GM12801 (cell line): Measurements from ENCODE around the gene HPS1.

ENCODE experiments used
- CTCF ChIP-seq: IDR thresholded peaks from one replicate; pipeline ENCODE4 v1.5.1; 2011; ENCODE audit warnings: control low read depth; ENCODE audit not compliant: insufficient read length; ENCODE audit errors: extremely low read depth

The HPS1 gene

GRCh38 chr10:98391065-98391464 lies 55.7 kb downstream of the HPS1 start:
- no peak for TF ChIP-seq CTCF

DNA sequence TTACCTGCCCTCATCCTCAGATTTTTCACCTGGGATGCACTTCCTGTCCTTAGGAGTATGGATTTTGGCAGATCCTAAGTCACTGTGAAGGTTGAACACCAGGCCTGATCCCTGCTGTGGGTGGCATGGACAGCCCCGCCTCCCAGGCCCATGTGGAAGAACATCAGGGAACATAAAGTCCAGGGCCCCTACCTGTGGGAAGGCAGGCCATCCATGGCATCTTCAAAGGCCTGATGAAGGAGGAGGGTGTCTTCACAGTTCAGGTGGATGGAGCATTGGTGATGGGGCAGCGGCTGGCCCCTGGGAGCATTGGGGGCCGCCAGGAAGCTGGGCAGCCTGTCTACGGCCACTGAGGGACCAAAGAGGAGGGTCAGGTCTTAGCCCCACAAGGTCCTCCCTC lies 56.3 kb downstream of the HPS1 start:
- no peak for TF ChIP-seq CTCF

- TF ChIP-seq CTCF = no peak
Measured at GRCh38 chr10:98389398-98389797, 57.3 kb downstream of the HPS1 start.

DNA sequence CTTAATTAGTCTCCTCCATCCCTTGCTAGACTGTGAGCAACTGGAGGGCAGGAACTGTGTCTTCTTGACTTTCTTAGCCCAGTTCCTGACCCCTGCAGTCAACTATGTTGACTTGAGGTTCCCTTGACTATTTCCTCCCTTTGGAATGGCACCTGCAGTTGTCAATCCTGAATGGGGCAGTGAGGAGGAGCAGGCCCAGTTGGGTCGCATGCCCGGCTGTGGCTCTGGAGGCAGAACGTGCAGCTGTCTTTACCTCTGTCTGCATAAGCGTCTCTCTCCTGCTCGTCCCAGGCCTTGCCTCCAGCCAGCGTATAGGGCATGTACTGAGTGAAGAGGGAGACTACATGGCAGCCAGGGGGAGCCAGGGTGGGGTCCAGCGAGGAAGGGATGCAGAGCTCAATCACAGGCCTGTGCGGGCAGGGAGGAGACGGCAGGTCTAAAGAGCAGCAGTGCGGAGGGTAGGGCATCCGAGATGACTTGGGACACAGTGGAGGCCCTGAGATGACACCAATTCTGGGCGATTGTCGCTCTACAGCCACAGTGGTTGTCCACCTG lies 58.6 kb downstream of the HPS1 start:
- TF ChIP-seq CTCF = no peak

DNA sequence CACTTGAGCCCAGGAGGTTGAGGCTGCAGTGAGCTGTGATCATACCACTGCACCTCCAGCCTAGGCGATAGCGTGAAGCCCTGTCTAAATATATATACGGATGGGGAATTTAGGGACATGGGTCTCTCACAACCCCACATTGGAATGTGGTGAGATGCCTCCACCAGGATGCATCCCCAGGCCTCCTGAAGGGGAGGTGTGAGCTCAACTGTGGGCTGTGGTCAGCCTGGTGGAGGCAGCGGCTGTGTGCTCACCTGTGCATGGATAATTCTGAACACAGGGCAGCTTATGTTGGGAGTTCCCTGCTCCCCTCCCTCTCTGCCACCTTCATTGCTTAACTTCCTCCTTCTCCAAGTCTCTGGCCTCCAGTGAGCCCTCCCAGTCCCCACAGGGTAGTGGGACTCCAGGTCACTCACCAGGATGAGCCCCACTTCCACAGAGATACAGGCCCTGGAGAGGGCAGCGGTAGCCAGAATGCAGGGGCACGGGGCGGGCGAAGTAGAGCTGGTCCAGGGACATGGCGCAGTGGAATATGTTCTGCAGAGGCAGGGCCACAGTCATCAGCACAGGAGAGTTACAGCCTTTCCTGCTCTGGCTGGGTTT lies 62.1 kb downstream of the HPS1 start:
- no peak for TF ChIP-seq CTCF

GRCh38 chr10:98383869-98384268 lies 62.9 kb downstream of the HPS1 start:
- TF ChIP-seq CTCF = no peak

DNA sequence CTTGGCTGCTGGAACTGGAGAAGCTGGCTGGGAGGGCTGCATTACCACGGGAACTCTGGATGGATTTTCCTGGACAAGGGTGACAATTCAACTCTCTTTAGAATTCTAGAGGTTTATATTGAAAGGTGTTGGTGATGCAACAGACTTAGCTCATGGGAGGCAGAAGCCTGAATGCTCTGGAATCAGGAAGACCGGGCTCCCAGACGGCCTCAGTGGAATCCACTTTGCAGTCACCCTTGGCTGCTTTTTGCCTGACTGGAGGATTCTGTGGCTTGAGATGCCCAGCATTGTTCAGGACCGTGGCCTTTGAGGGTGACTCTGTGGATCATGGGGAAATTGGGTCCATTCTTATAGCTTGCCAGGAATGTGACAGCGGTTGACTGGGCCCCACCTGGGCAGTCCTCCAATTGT lies 64.0 kb downstream of the HPS1 start:
- TF ChIP-seq CTCF = no peak
